ENCODE results near the gene ENKD1.

ENKD1 gene

GRCh38 chr16:67662653-67663010 lies 3.9 kb downstream of the ENKD1 start:
- no peaks in the 10 kb centered on the region for H3K36me3 ChIP-seq (ENCODE audit: insufficient read depth, low read length)

GRCh38 chr16:67661886-67662652 lies 4.5 kb downstream of the ENKD1 start:
- no peak overlapping the region for H3K9ac ChIP-seq (ENCODE audit: insufficient read length)
- no peaks in the 10 kb centered on the region for H3K36me3 ChIP-seq (ENCODE audit: insufficient read depth, low read length)
- DNase-seq (ENCODE audit: low read depth, low spot score): no peak

More at GRCh38 chr16:67662653-67663010, 3.9 kb downstream of the ENKD1 start:
- no peak for DNase-seq (ENCODE audit: low read depth, low spot score)
- no peaks in the 10 kb centered on the region for H3K9me3 ChIP-seq (ENCODE audit: low read depth, low read length)
- H3K9ac ChIP-seq (ENCODE audit: insufficient read length): no peak overlapping the region
- TF ChIP-seq EZH2 (IDR thresholded peaks at IDR 0.05) (no peak), FOXP2 (optimal IDR thresholded peaks at IDR 0.05; ENCODE audit: control extremely low read depth, extremely low read length, insufficient read depth) (no peak), POLR2AphosphoS5 (IDR thresholded peaks at IDR 0.05; ENCODE audit: borderline replicate concordance, low read depth, low read length) (no peak)
- no peak overlapping the region for H3K4me3 ChIP-seq
- H3K27ac ChIP-seq: no peak overlapping the region

GRCh38 chr16:67661101-67661761 lies 5.3 kb downstream of the ENKD1 start:
- TF ChIP-seq FOXP2 (optimal IDR thresholded peaks at IDR 0.05; ENCODE audit: control extremely low read depth, extremely low read length, insufficient read depth): no peak
- TF ChIP-seq POLR2AphosphoS5 (IDR thresholded peaks at IDR 0.05; ENCODE audit: borderline replicate concordance, low read depth, low read length): no peak
- no peak for TF ChIP-seq EZH2 (IDR thresholded peaks at IDR 0.05)
- Histone ChIP-seq H3K9ac (ENCODE audit: insufficient read length) (no peak overlapping the region), H3K4me3 (peak overlapping the region; percentile 85), H3K27ac (no peak overlapping the region), H3K9me3 (ENCODE audit: low read depth, low read length) (no peaks in the 10 kb centered on the region), H3K36me3 (ENCODE audit: insufficient read depth, low read length) (no peaks in the 10 kb centered on the region)
- DNase-seq (ENCODE audit: low read depth, low spot score): no peak

More at GRCh38 chr16:67661886-67662652, 4.5 kb downstream of the ENKD1 start:
- TF ChIP-seq EZH2 (IDR thresholded peaks at IDR 0.05) (no peak), POLR2AphosphoS5 (IDR thresholded peaks at IDR 0.05; ENCODE audit: borderline replicate concordance, low read depth, low read length) (no peak), FOXP2 (optimal IDR thresholded peaks at IDR 0.05; ENCODE audit: control extremely low read depth, extremely low read length, insufficient read depth) (no peak)
- no peak overlapping the region for H3K27ac ChIP-seq
- no peak overlapping the region for H3K4me3 ChIP-seq
- no peaks in the 10 kb centered on the region for H3K9me3 ChIP-seq (ENCODE audit: low read depth, low read length)

GRCh38 chr16:67660564-67661028 lies 6.0 kb downstream of the ENKD1 start, which contains the start of gene PARD6A:
TSS of gene PARD6A (plus strand) at chr16:67660960. CDS start at chr16:67661039, 79 bp downstream.
- H3K27ac ChIP-seq: no peak within 1 kb of the TSS
- H3K9ac ChIP-seq (ENCODE audit: insufficient read length): peak within 1 kb of the TSS; percentile 66
- no peak for TF ChIP-seq POLR2AphosphoS5 (IDR thresholded peaks at IDR 0.05; ENCODE audit: borderline replicate concordance, low read depth, low read length)
- peak; percentile 15 for TF ChIP-seq FOXP2 (optimal IDR thresholded peaks at IDR 0.05; ENCODE audit: control extremely low read depth, extremely low read length, insufficient read depth)
- H3K9me3 ChIP-seq (ENCODE audit: low read depth, low read length): no peaks in the 10 kb centered on the region
- no peak for DNase-seq (ENCODE audit: low read depth, low spot score)
- H3K36me3 ChIP-seq (ENCODE audit: insufficient read depth, low read length): no peaks in the 10 kb centered on the region
- peak within 1 kb of the TSS; percentile 85 for H3K4me3 ChIP-seq

- H3K4me3 ChIP-seq: peak within 1 kb of the TSS; percentile 85
- TF ChIP-seq POLR2AphosphoS5 (IDR thresholded peaks at IDR 0.05; ENCODE audit: borderline replicate concordance, low read depth, low read length) (peak; percentile 77), FOXP2 (optimal IDR thresholded peaks at IDR 0.05; ENCODE audit: control extremely low read depth, extremely low read length, insufficient read depth) (no peak), EZH2 (IDR thresholded peaks at IDR 0.05) (no peak)
- H3K27ac ChIP-seq: no peak within 1 kb of the TSS
- no peaks in the 10 kb centered on the region for H3K36me3 ChIP-seq (ENCODE audit: insufficient read depth, low read length)
- H3K9me3 ChIP-seq (ENCODE audit: low read depth, low read length): no peaks in the 10 kb centered on the region
- no peak for DNase-seq (ENCODE audit: low read depth, low spot score)
- H3K9ac ChIP-seq (ENCODE audit: insufficient read length): peak within 1 kb of the TSS; percentile 66
Observed at GRCh38 chr16:67659675-67660563, 6.6 kb downstream of the ENKD1 start, which contains the start of gene ACD. TSS of gene ACD (minus strand) at chr16:67660260. CDS start at chr16:67660220, 40 bp downstream.

GRCh38 chr16:67658849-67659674 lies 7.5 kb downstream of the ENKD1 start:
- no peak for DNase-seq (ENCODE audit: low read depth, low spot score)
- Histone ChIP-seq H3K4me3 (peak overlapping the region; percentile 85), H3K27ac (no peak overlapping the region), H3K9me3 (ENCODE audit: low read depth, low read length) (no peaks in the 10 kb centered on the region), H3K9ac (ENCODE audit: insufficient read length) (no peak overlapping the region), H3K36me3 (ENCODE audit: insufficient read depth, low read length) (no peaks in the 10 kb centered on the region)
- no peak for TF ChIP-seq FOXP2 (optimal IDR thresholded peaks at IDR 0.05; ENCODE audit: control extremely low read depth, extremely low read length, insufficient read depth)

GRCh38 chr16:67657751-67658518 lies 8.6 kb downstream of the ENKD1 start:
- H3K27ac ChIP-seq: no peak overlapping the region
- DNase-seq (ENCODE audit: low read depth, low spot score): no peak
- no peaks in the 10 kb centered on the region for H3K9me3 ChIP-seq (ENCODE audit: low read depth, low read length)
- no peak overlapping the region for H3K4me3 ChIP-seq
- no peaks in the 10 kb centered on the region for H3K36me3 ChIP-seq (ENCODE audit: insufficient read depth, low read length)
- H3K9ac ChIP-seq (ENCODE audit: insufficient read length): no peak overlapping the region
- TF ChIP-seq FOXP2 (optimal IDR thresholded peaks at IDR 0.05; ENCODE audit: control extremely low read depth, extremely low read length, insufficient read depth): no peak
- TF ChIP-seq EZH2 (IDR thresholded peaks at IDR 0.05): no peak
- no peak for TF ChIP-seq POLR2AphosphoS5 (IDR thresholded peaks at IDR 0.05; ENCODE audit: borderline replicate concordance, low read depth, low read length)

Data from SK-N-MC (cell line).